Right atrium auricular region (tissue), 2 donors: Measurements from ENCODE around the gene PJA2. TPM values are rescaled to one million over a fixed set of nuclear protein-coding genes. Genes with fewer than 3 reads are reported as not detected.

Experiments used
- DNase-seq: peaks from one replicate; pipeline ENCODE4 v3.0.0-alpha.2; 2019; ENCODE audit warnings: low spot score
- H3K27ac ChIP-seq, 2 donors: fragments of 200-600 bp; sonication (generic); 1 replicate in 1 of 2; 2 replicates in 1 of 2; pipeline ENCODE4 v1.5.1; 2016 to 2019
- H3K27me3 ChIP-seq, 2 donors: fragments of 200-600 bp; sonication (generic); one replicate each; pipeline versions ENCODE4 v1.5.1 to v1.6.0; 2017 to 2019
- H3K36me3 ChIP-seq: fragments of 200-600 bp; sonication (generic); one replicate; pipeline ENCODE4 v1.5.1; 2016
- H3K4me1 ChIP-seq, 2 donors: fragments of 200-600 bp; sonication (generic); one replicate each; pipeline versions ENCODE4 v1.5.1 to v1.6.0; 2017 to 2019
- H3K4me3 ChIP-seq, 2 donors: fragments of 200-600 bp; sonication (generic); 1 replicate in 1 of 2; 2 replicates in 1 of 2; pipeline ENCODE4 v1.5.1; 2017 to 2019; ENCODE audit warnings: mild to moderate bottlenecking in 1 of 2, moderate library complexity in 1 of 2
- H3K9me3 ChIP-seq, 2 donors: fragments of 200-600 bp; sonication (generic); one replicate each; pipeline ENCODE4 v1.5.1; 2019
- total RNA-seq, 2 donors: library from RNA; depleted of rRNA; stranded (reverse); fragments of >200 nt; gene quantifications; one replicate each; pipeline ENCODE4 v1.1.0, GENCODE V29; 2016
- TF ChIP-seq, protein P1 (sequence below), 2 donors: fragments of 200-600 bp; sonication (generic); IDR thresholded peaks; one replicate each; pipeline ENCODE4 v1.5.1; 2019; ENCODE audit warnings: antibody characterized with exemption in 2 of 2

The PJA2 gene, protein sequence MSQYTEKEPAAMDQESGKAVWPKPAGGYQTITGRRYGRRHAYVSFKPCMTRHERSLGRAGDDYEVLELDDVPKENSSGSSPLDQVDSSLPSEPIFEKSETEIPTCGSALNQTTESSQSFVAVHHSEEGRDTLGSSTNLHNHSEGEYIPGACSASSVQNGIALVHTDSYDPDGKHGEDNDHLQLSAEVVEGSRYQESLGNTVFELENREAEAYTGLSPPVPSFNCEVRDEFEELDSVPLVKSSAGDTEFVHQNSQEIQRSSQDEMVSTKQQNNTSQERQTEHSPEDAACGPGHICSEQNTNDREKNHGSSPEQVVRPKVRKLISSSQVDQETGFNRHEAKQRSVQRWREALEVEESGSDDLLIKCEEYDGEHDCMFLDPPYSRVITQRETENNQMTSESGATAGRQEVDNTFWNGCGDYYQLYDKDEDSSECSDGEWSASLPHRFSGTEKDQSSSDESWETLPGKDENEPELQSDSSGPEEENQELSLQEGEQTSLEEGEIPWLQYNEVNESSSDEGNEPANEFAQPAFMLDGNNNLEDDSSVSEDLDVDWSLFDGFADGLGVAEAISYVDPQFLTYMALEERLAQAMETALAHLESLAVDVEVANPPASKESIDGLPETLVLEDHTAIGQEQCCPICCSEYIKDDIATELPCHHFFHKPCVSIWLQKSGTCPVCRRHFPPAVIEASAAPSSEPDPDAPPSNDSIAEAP
- total RNA-seq: 10 to 100 TPM; 80.7 to 88.3 TPM

DNA sequence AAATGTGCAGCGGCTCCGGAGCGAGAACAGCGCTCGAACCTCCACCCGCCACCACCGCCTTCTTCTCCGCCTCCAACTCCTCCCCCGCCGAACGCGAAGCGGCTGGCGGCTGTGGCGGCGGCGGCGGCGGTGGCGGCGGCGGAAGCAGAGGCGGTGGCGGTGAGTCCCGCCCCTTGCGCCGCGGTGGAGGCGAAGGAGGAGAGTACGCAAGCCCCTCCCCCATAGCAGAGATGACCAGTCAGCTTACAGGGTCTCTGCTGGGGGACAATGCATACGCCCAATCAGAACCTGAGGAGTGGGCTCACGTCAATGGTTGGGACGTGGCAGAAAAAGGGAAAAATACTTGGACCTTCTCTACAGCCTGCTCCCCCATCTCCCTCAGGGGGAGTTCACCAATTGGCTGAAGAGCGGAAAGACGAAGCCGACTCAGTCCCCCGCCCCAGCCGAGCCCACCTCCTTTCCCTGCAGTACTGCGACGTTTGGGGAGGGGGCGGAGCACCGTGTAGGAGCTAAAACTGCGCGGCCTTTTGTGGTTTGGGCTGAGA, at the start of gene PJA2:
Gene PJA2 (minus strand): TSS at position 131 of the 545 bp plus-strand sequence. CDS start 26,541 bp downstream, outside the sequence.
- peak; percentile 99 for DNase-seq
- Histone ChIP-seq H3K27ac (peak within 1 kb of the TSS; percentile 98 to 100), H3K4me1 (peaks cover 0 to 63% of the 10 kb centered on the region in 2 donors), H3K27me3 (no peaks in the 10 kb centered on the region), H3K36me3 (no peaks in the 10 kb centered on the region), H3K4me3 (peak within 1 kb of the TSS; percentile 84 to 87), H3K9me3 (no peaks in the 10 kb centered on the region)
- TF ChIP-seq, protein P1, sequence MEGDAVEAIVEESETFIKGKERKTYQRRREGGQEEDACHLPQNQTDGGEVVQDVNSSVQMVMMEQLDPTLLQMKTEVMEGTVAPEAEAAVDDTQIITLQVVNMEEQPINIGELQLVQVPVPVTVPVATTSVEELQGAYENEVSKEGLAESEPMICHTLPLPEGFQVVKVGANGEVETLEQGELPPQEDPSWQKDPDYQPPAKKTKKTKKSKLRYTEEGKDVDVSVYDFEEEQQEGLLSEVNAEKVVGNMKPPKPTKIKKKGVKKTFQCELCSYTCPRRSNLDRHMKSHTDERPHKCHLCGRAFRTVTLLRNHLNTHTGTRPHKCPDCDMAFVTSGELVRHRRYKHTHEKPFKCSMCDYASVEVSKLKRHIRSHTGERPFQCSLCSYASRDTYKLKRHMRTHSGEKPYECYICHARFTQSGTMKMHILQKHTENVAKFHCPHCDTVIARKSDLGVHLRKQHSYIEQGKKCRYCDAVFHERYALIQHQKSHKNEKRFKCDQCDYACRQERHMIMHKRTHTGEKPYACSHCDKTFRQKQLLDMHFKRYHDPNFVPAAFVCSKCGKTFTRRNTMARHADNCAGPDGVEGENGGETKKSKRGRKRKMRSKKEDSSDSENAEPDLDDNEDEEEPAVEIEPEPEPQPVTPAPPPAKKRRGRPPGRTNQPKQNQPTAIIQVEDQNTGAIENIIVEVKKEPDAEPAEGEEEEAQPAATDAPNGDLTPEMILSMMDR (IDR thresholded peaks at IDR 0.05): peak in 1 of 2 donors; percentile 42

DNA sequence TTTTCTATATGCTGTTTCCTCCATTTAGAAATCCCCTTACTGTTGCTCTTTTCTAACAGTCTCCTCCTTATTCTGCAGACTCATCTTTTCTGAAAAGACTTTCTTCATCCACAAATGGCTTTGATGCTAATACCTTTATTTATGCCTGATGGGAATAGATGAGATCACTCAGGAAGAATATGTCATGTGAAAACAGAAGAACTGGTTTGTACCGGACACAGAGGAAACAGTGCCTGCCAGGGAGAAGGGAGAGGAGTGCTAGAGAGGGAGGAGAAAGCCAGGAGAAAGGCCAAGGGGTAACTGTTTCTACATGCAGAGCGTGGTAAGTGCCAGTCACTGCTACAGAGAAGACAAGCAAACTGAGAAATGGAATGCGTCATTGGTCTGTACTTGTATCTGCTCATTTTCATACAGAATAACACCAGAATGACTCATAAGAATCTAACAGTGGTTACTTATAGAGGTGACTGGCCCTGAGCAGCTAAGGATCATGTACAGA, 45.9 kb upstream of the PJA2 start:
- Histone ChIP-seq H3K9me3 (no peaks in the 10 kb centered on the region), H3K27ac (peak overlapping the region in 1 of 2 donors; percentile 45), H3K4me3 (no peak overlapping the region), H3K36me3 (no peaks in the 10 kb centered on the region), H3K27me3 (no peaks in the 10 kb centered on the region), H3K4me1 (peaks cover 0 to 14% of the 10 kb centered on the region in 2 donors)
- TF ChIP-seq, protein P1 (IDR thresholded peaks at IDR 0.05): no peak
- DNase-seq: peak; percentile 61

DNA sequence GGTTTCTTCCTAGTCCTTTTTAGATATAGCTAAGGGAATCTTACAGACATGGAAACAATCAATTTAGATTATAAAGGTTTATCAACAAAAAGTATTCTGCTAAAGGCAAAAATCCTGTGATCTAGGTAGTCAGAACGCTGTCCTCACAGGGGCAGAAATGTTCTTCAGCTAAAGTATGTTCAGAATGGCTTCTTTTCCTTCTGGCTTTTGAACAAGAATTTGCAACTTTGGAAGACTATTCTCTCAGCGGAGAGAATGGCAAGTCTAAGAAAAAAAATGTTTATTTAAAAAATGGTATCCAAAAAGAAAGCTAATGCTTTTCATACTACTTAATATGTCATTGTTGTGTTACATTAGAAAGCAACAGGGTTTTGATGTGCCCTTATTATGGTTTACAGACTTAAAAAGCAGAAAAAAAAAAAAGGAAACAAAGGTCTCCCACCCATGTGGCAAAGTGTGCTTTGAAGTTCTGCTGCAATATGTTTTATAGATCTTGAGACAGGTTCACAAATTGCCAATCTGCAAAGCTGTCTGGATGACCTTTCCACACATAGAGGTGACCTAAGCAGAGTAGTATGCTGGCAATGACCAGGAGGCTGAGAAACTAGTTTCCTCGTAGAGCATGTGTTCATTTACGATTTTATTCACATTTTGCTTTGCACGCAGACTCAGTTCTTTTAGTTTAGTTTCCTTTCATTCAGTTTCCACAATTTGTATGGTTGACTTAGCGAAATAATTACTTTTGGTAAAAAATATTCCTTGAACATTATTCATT, 45.1 kb upstream of the PJA2 start:
- Histone ChIP-seq H3K27ac (peak overlapping the region in 1 of 2 donors; percentile 45), H3K4me1 (peaks cover 0 to 14% of the 10 kb centered on the region in 2 donors), H3K4me3 (no peak overlapping the region), H3K9me3 (no peaks in the 10 kb centered on the region), H3K36me3 (no peaks in the 10 kb centered on the region), H3K27me3 (no peaks in the 10 kb centered on the region)
- TF ChIP-seq, protein P1 (IDR thresholded peaks at IDR 0.05): no peak
- no peak for DNase-seq

DNA sequence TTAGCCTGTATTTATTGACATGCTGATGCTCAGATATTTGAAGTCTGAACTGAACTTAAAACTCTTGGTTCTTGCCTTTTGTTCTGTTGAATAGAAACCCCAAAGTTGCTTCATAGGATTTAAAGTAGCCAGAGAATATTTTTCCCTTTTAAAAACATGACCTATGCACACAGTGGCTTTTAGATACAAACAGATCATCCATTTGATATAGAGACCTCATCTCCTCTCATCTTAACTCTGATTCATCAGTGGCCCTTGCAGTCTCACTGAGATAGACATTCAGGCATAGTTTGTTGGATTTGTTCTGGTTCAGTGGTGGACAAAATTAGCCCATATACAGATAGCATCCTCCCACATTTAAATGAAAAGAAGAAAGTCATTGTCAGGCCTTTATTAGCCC, 43.5 kb upstream of the PJA2 start:
- DNase-seq: no peak
- H3K4me3 ChIP-seq: no peak overlapping the region
- H3K36me3 ChIP-seq: no peaks in the 10 kb centered on the region
- H3K27me3 ChIP-seq: no peaks in the 10 kb centered on the region
- TF ChIP-seq, protein P1 (IDR thresholded peaks at IDR 0.05): no peak
- no peak overlapping the region for H3K27ac ChIP-seq
- H3K4me1 ChIP-seq: peaks cover 0 to 14% of the 10 kb centered on the region in 2 donors
- no peaks in the 10 kb centered on the region for H3K9me3 ChIP-seq

DNA sequence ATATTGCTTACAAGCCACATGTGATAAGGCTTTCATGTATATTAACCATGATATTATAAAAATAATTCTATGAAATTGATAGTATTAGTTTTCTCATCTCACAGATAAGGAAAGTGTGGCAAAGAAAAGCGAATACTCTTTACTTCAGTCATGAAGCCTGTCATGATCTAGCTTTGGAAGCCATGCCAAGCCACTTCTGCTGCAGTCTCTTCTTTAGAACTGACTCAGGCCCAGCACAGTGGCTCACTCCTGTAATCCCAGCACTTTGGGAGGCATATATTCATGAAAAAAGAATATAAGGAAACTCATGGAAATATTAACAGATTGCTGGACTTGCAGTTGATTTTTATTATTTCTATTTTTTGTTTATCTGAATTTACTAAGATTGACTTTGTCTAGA, 42.9 kb upstream of the PJA2 start:
- Histone ChIP-seq H3K4me1 (peaks cover 0 to 14% of the 10 kb centered on the region in 2 donors), H3K9me3 (no peaks in the 10 kb centered on the region), H3K4me3 (no peak overlapping the region), H3K36me3 (no peaks in the 10 kb centered on the region), H3K27ac (no peak overlapping the region), H3K27me3 (no peaks in the 10 kb centered on the region)
- TF ChIP-seq, protein P1 (IDR thresholded peaks at IDR 0.05): no peak
- no peak for DNase-seq
